ENCODE measurements around the gene CD74.

Gene CD74

GRCh38 chr5:150363185-150363584 lies 49.5 kb downstream of the CD74 start:
- Histone ChIP-seq H3K4me2 (ENCODE audit: low read depth, low read length, poor library complexity, severe bottlenecking) (no peak overlapping the region), H3K36me3 (ENCODE audit: low read length) (peaks cover 16% of the 10 kb centered on the region; the same call in 1 of the 2 replicates), H3F3A (ENCODE audit: insufficient read depth) (no peaks in the 10 kb centered on the region), H4K20me1 (ENCODE audit: low read depth, low read length) (no peaks in the 10 kb centered on the region; the same call in 1 of the 2 replicates), H3K27ac (ENCODE audit: low read depth, low read length) (no peak overlapping the region), H2AFZ (ENCODE audit: low read depth, low read length, severe bottlenecking) (no peak overlapping the region), H3K27me3 (ENCODE audit: low read length) (no peaks in the 10 kb centered on the region), H3K9me2 (replicated peaks; ENCODE audit: insufficient read depth, low read length) (no peaks in the 10 kb centered on the region), H3K4me3 (ENCODE audit: insufficient read depth, low read length, poor library complexity, severe bottlenecking) (no peak overlapping the region), H3K9ac (ENCODE audit: low read length) (no peak overlapping the region), H3K79me2 (ENCODE audit: insufficient read depth, low read length) (peaks cover 41% of the 10 kb centered on the region), H3K9me3 (ENCODE audit: insufficient read depth, low read length) (no peaks in the 10 kb centered on the region)
- TF ChIP-seq EZH2phosphoT487 (conservative IDR thresholded peaks at IDR 0.05; ENCODE audit: low read length): no peak
- TF ChIP-seq CTCF (IDR thresholded peaks at IDR 0.05; ENCODE audit: insufficient read depth, low read length, poor library complexity, severe bottlenecking): no peak

DNA sequence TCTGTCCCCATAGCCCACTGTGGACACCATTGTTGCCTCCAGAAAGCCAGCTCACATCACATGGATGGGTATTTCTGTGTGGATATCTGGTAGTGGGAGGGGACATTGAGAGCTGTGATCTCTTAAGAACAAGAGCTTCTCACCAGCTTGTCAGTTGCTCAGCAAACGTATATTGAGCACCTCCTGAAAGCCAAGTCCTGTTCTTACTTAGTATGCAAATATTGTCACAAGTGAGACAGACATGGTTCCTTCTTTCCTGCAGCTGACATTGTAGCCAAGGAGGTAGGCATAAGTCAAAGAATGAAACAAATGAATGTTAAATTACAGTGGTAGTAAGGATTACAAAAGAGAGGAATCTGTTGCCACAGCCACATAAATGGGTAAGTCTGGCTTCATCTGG lies 51.4 kb downstream of the CD74 start:
- Histone ChIP-seq H3K27me3 (ENCODE audit: low read length) (no peaks in the 10 kb centered on the region), H3K79me2 (ENCODE audit: insufficient read depth, low read length) (peaks cover 47% of the 10 kb centered on the region), H3F3A (ENCODE audit: insufficient read depth) (no peaks in the 10 kb centered on the region), H3K9me3 (ENCODE audit: insufficient read depth, low read length) (no peaks in the 10 kb centered on the region), H3K4me2 (ENCODE audit: low read depth, low read length, poor library complexity, severe bottlenecking) (no peak overlapping the region), H3K9me2 (replicated peaks; ENCODE audit: insufficient read depth, low read length) (no peaks in the 10 kb centered on the region), H3K4me3 (ENCODE audit: insufficient read depth, low read length, poor library complexity, severe bottlenecking) (no peak overlapping the region), H2AFZ (ENCODE audit: low read depth, low read length, severe bottlenecking) (no peak overlapping the region), H3K36me3 (ENCODE audit: low read length) (peaks cover 14% of the 10 kb centered on the region; the same call in 1 of the 2 replicates), H4K20me1 (ENCODE audit: low read depth, low read length) (no peaks in the 10 kb centered on the region; the same call in 1 of the 2 replicates), H3K9ac (ENCODE audit: low read length) (no peak overlapping the region), H3K27ac (ENCODE audit: low read depth, low read length) (no peak overlapping the region)
- no peak for TF ChIP-seq CTCF (IDR thresholded peaks at IDR 0.05; ENCODE audit: insufficient read depth, low read length, poor library complexity, severe bottlenecking)
- TF ChIP-seq EZH2phosphoT487 (conservative IDR thresholded peaks at IDR 0.05; ENCODE audit: low read length): no peak

DNA sequence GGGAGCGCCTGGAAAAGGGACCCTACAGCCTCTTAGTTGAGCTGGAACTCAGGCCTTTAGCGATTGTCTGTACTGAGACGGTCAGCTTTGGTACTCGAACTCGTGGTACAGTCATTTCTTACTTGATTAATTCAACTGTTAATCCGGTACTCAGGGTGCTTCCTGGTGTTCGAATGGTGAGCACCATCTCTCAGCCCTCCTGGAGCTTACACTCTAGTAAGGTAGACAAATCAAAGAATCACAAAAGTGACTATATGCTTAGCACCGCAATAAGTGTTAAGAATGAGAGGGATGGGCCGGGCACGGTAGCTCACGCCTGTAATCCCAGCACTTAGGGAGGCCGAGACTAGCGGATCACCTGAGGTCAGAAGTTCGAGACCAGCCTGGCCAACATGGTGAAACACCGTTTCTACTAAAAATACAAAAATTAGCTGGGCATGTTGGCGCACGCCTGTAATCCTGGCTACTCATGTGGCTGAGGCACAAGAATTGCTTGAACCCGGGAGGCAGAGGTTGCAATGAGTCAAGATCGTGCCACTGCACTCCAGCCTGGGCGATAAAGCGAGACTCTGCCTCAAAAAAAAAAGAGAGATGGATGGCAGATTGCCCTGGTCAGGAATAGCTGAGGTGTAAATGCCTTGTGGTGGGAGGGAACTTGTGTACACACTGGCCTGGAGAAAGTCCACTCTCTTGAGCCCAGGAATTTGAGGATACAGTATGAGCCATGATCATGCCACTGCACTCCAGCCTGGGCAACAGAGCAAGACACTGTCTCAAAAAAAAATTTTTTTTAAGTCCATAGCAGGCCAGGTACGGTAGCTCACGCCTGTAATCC lies 54.2 kb downstream of the CD74 start:
- Histone ChIP-seq H3K9me3 (ENCODE audit: insufficient read depth, low read length) (no peaks in the 10 kb centered on the region), H3K4me3 (ENCODE audit: insufficient read depth, low read length, poor library complexity, severe bottlenecking) (peak overlapping the region; percentile 96), H3F3A (ENCODE audit: insufficient read depth) (no peaks in the 10 kb centered on the region), H3K79me2 (ENCODE audit: insufficient read depth, low read length) (peaks cover 47% of the 10 kb centered on the region), H3K36me3 (ENCODE audit: low read length) (peaks cover 4% of the 10 kb centered on the region; the same call in 1 of the 2 replicates), H3K4me2 (ENCODE audit: low read depth, low read length, poor library complexity, severe bottlenecking) (peak overlapping the region; percentile 56), H3K9me2 (replicated peaks; ENCODE audit: insufficient read depth, low read length) (no peaks in the 10 kb centered on the region), H3K9ac (ENCODE audit: low read length) (peak overlapping the region; percentile 92), H3K27ac (ENCODE audit: low read depth, low read length) (peak overlapping the region; percentile 50), H3K27me3 (ENCODE audit: low read length) (no peaks in the 10 kb centered on the region), H4K20me1 (ENCODE audit: low read depth, low read length) (no peaks in the 10 kb centered on the region; the same call in 1 of the 2 replicates), H2AFZ (ENCODE audit: low read depth, low read length, severe bottlenecking) (peak overlapping the region; percentile 50)
- TF ChIP-seq CTCF (IDR thresholded peaks at IDR 0.05; ENCODE audit: insufficient read depth, low read length, poor library complexity, severe bottlenecking) (no peak), EZH2phosphoT487 (conservative IDR thresholded peaks at IDR 0.05; ENCODE audit: low read length) (no peak)

Data from SU-DHL-6 (cell line).